Smooth muscle cell (in vitro differentiated cells): ENCODE results near the gene TBC1D21. TPM values are rescaled to one million over a fixed set of nuclear protein-coding genes. Genes with fewer than 3 reads are reported as not detected.

ENCODE experiments used
- DNase-seq: peaks from one replicate; lab custom pipeline; 2025; ENCODE audit not compliant: unreplicated experiment; lab: John Stamatoyannopoulos, UW
- H2AFZ ChIP-seq: fragments of 200-600 bp; sonication (generic); 2 replicates; pipeline ENCODE4 v1.6.0; 2016; ENCODE audit warnings: antibody characterized with exemption, low read depth, mild to moderate bottlenecking
- H3F3A ChIP-seq: fragments of 200-600 bp; sonication (generic); 2 replicates; pipeline ENCODE4 v1.6.0; 2017; ENCODE audit warnings: antibody characterized with exemption, low read depth
- H3K27ac ChIP-seq: fragments of 200-600 bp; sonication (generic); 2 replicates; pipeline ENCODE4 v1.5.1; 2016; ENCODE audit warnings: low read depth, mild to moderate bottlenecking
- H3K27me3 ChIP-seq: fragments of 200-600 bp; sonication (generic); 2 replicates; pipeline ENCODE4 v1.6.1; 2016; ENCODE audit warnings: low read depth, mild to moderate bottlenecking
- H3K36me3 ChIP-seq: fragments of 200-600 bp; sonication (generic); 2 replicates; pipeline ENCODE4 v1.5.1; 2016; ENCODE audit warnings: low read depth
- H3K4me1 ChIP-seq: fragments of 200-600 bp; sonication (generic); 2 replicates; pipeline ENCODE4 v1.5.1; 2016; ENCODE audit warnings: low read depth
- H3K4me2 ChIP-seq: fragments of 200-600 bp; sonication (generic); 2 replicates; pipeline ENCODE4 v1.6.0; 2016; ENCODE audit warnings: mild to moderate bottlenecking
- H3K4me3 ChIP-seq: fragments of 200-600 bp; sonication (generic); 2 replicates; pipeline ENCODE4 v1.5.1; 2016; ENCODE audit warnings: mild to moderate bottlenecking
- H3K79me2 ChIP-seq: fragments of 200-600 bp; sonication (generic); 2 replicates; pipeline ENCODE4 v1.6.0; 2016; ENCODE audit warnings: low read depth, mild to moderate bottlenecking
- H3K9ac ChIP-seq: fragments of 200-600 bp; sonication (generic); 2 replicates; pipeline ENCODE4 v1.6.0; 2016; ENCODE audit warnings: low read depth
- H3K9me3 ChIP-seq: fragments of 200-600 bp; sonication (generic); replicated peaks from 2 replicates; pipeline ENCODE4 v1.5.1; 2016; ENCODE audit warnings: low read depth
- H4K20me1 ChIP-seq: fragments of 200-600 bp; sonication (generic); 2 replicates; pipeline ENCODE4 v1.6.0; 2016; ENCODE audit warnings: low read depth
- CTCF ChIP-seq: fragments of 200-600 bp; sonication (generic); IDR thresholded peaks from 2 replicates; pipeline ENCODE4 v1.5.1; 2017; ENCODE audit warnings: borderline replicate concordance, mild to moderate bottlenecking, antibody characterized with exemption; ENCODE audit not compliant: insufficient read depth, poor library complexity, severe bottlenecking
- WGBS: methylation state at CpG from one replicate; pipeline ENCODE4 v1.1.7; 2016; ENCODE audit warnings: low lambda C conversion rate; 5-methylcytosine and 5-hydroxymethylcytosine counted together
- polyA plus RNA-seq: library from polyadenylated mRNA; unstranded; fragments of >200 nt; fragmentation: Nextera tagmentation; extraction: Ambion mirVana; gene quantifications from 2 replicates; pipeline ENCODE4 v1.2.1, GENCODE V29; 2016
- total RNA-seq: library from RNA; depleted of rRNA; stranded (reverse); fragments of >200 nt; gene quantifications from 2 replicates; pipeline ENCODE4 v1.2.3, GENCODE V29; 2014

Gene TBC1D21
- total and polyA plus RNA-seq, 2 experiments from 2014 or later: not detected

- no peak overlapping the region for H3K9ac ChIP-seq
- no peaks in the 10 kb centered on the region for H3K27me3 ChIP-seq
- no peaks in the 10 kb centered on the region for H3K4me1 ChIP-seq
- no peaks in the 10 kb centered on the region for H3K36me3 ChIP-seq
- no peaks in the 10 kb centered on the region for H3F3A ChIP-seq
- no peaks in the 10 kb centered on the region for H3K9me3 ChIP-seq
- no peak overlapping the region for H3K4me2 ChIP-seq
- 92% methylated on average over 7 of the region's 7 CpGs for WGBS
- no peaks in the 10 kb centered on the region for H4K20me1 ChIP-seq
- no peak for TF ChIP-seq CTCF
- H2AFZ ChIP-seq: no peak overlapping the region
- H3K4me3 ChIP-seq: no peak overlapping the region
- DNase-seq: no peak
- H3K27ac ChIP-seq: no peak overlapping the region
- no peaks in the 10 kb centered on the region for H3K79me2 ChIP-seq
These were observed 27.9 kb downstream of the TBC1D21 start for GRCh38 chr15:73901126-73901810.

GRCh38 chr15:73902121-73903020, 29.0 kb downstream of the TBC1D21 start:
- H4K20me1 ChIP-seq: no peaks in the 10 kb centered on the region

GRCh38 chr15:73904026-73904815, 30.9 kb downstream of the TBC1D21 start:
- H3K4me3 ChIP-seq: no peak overlapping the region
- H3K4me2 ChIP-seq: no peak overlapping the region
- no peaks in the 10 kb centered on the region for H3K4me1 ChIP-seq
- H3K79me2 ChIP-seq: no peaks in the 10 kb centered on the region
- no peaks in the 10 kb centered on the region for H3F3A ChIP-seq
- DNase-seq: no peak
- no peaks in the 10 kb centered on the region for H3K36me3 ChIP-seq
- no peak overlapping the region for H3K9ac ChIP-seq
- TF ChIP-seq CTCF: no peak
- H3K9me3 ChIP-seq: no peaks in the 10 kb centered on the region
- 87% methylated on average over 9 of the region's 9 CpGs for WGBS
- H3K27me3 ChIP-seq: no peaks in the 10 kb centered on the region
- no peak overlapping the region for H3K27ac ChIP-seq
- H2AFZ ChIP-seq: no peak overlapping the region
- H4K20me1 ChIP-seq: no peaks in the 10 kb centered on the region

More at GRCh38 chr15:73902121-73903020, 29.0 kb downstream of the TBC1D21 start:
- Histone ChIP-seq H2AFZ (no peak overlapping the region), H3K4me2 (no peak overlapping the region), H3K4me1 (no peaks in the 10 kb centered on the region), H3K27ac (no peak overlapping the region), H3K79me2 (no peaks in the 10 kb centered on the region), H3K9me3 (no peaks in the 10 kb centered on the region), H3K4me3 (no peak overlapping the region), H3F3A (no peaks in the 10 kb centered on the region), H3K9ac (no peak overlapping the region), H3K36me3 (no peaks in the 10 kb centered on the region), H3K27me3 (no peaks in the 10 kb centered on the region)
- TF ChIP-seq CTCF: no peak
- WGBS: 81% methylated on average over 11 of the region's 11 CpGs
- DNase-seq: no peak
